Endodermal cell (in vitro differentiated cells): Measurements from ENCODE around the gene ACTR3. TPM values are rescaled to one million over a fixed set of nuclear protein-coding genes. Genes with fewer than 3 reads are reported as not detected.

Source experiments
- DNase-seq: peaks from one replicate; pipeline ENCODE4 v3.0.0-alpha.2; 2017
- H3K27ac ChIP-seq: 2 replicates; pipeline ENCODE4 v1.5.1; 2013; ENCODE audit warnings: mild to moderate bottlenecking, low read depth, low read length, moderate library complexity
- H3K27me3 ChIP-seq: 2 replicates; pipeline ENCODE4 v1.6.1; 2013; ENCODE audit warnings: mild to moderate bottlenecking, low read length, moderate library complexity; ENCODE audit not compliant: insufficient read depth, control insufficient read depth, poor library complexity, severe bottlenecking
- H3K36me3 ChIP-seq: 2 replicates; pipeline ENCODE4 v1.7.0; 2013; ENCODE audit warnings: mild to moderate bottlenecking, low read length, moderate library complexity; ENCODE audit not compliant: control insufficient read depth, insufficient read depth
- H3K4me1 ChIP-seq: one replicate; pipeline ENCODE4 v1.7.0; 2013; ENCODE audit warnings: low read length; ENCODE audit not compliant: control insufficient read depth, insufficient read depth
- H3K4me3 ChIP-seq: 2 replicates; pipeline ENCODE4 v1.5.1; 2013; ENCODE audit warnings: mild to moderate bottlenecking, low read length, moderate library complexity
- H3K9ac ChIP-seq: 2 replicates; pipeline ENCODE4 v1.6.1; 2013; ENCODE audit warnings: mild to moderate bottlenecking, low read length, moderate library complexity; ENCODE audit not compliant: poor library complexity, severe bottlenecking; ENCODE audit errors: extremely low read depth
- H3K9me3 ChIP-seq: 2 replicates; pipeline ENCODE4 v1.6.1; 2013; ENCODE audit warnings: mild to moderate bottlenecking, low read length, moderate library complexity; ENCODE audit not compliant: control insufficient read depth
- H3K27ac Mint-ChIP-seq: 2 replicates; pipeline ENCODE4 v1.8.0; 2020; ENCODE audit warnings: mixed read lengths
- H3K27me3 Mint-ChIP-seq: 2 replicates; pipeline ENCODE4 v1.8.0; 2021; ENCODE audit warnings: mild to moderate bottlenecking, mixed read lengths; ENCODE audit not compliant: insufficient read depth
- H3K36me3 Mint-ChIP-seq: 2 replicates; pipeline ENCODE4 v1.8.0; 2020; ENCODE audit warnings: low read depth, mixed read lengths
- H3K4me1 Mint-ChIP-seq: 2 replicates; pipeline ENCODE4 v1.8.0; 2020; ENCODE audit warnings: mixed read lengths
- H3K4me3 Mint-ChIP-seq: 2 replicates; pipeline ENCODE4 v1.8.0; 2020; ENCODE audit warnings: mild to moderate bottlenecking, moderate library complexity, mixed read lengths
- H3K9me3 Mint-ChIP-seq: 2 replicates; pipeline ENCODE4 v1.8.0; 2020; ENCODE audit warnings: mild to moderate bottlenecking, mixed read lengths
- WGBS, 2 experiments: methylation state at CpG; one replicate each; pipeline versions ENCODE4 v1.1.5 to v1.1.7; 2013; ENCODE audit warnings: missing lambda C conversion rate in 2 of 2, mixed read lengths in 1 of 2; ENCODE audit not compliant: insufficient coverage in 1 of 2, insufficient read length in 1 of 2; 5-methylcytosine and 5-hydroxymethylcytosine counted together
- total RNA-seq, 2 donors: library from RNA; stranded (reverse); fragmentation: NEBNext Ultra II Directional in 1 of 2; extraction: Animal tissue kit (Norgen Biotek cat#: 25700) in 1 of 2; gene quantifications; 2 replicates in 1 of 2; 3 replicates in 1 of 2; pipeline ENCODE4 v1.2.1, GENCODE V29; 2021
- TF ChIP-seq, protein P1 (sequence below): fragments of 200-600 bp; sonication (generic); conservative IDR thresholded peaks from 2 replicates; pipeline ENCODE4 v1.5.0; 2021; ENCODE audit warnings: antibody characterized with exemption, mild to moderate bottlenecking

Gene ACTR3
- total RNA-seq, 2 donors from 2014 or later = 168 to 192 TPM

DNA sequence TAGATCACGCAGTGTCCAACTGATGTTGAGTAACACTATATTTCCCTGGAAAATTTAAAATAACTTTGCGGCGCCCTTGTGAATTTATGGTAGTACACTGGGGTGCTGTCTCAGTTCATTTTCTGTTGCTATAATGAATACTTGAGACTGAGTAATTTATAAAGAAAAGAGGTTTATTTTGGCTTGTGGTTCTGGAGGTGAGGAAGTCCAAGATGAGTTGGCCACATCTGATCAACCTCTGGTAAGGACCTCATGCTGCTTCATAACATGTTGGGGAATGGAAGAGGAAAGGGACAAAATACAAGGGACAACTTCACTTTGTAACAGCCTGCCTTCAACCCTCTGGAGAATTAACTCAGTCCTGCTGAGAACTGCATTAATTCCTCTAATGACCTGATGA lies 36.4 kb downstream of the ACTR3 start:
- Histone ChIP-seq H3K27ac (no peak overlapping the region), H3K9ac (no peak overlapping the region), H3K9me3 (no peaks in the 10 kb centered on the region), H3K27me3 (no peaks in the 10 kb centered on the region), H3K36me3 (peaks cover 83% of the 10 kb centered on the region), H3K4me1 (no peaks in the 10 kb centered on the region), H3K4me3 (no peak overlapping the region)
- 99 to 100% methylated on average over 3 of the region's 3 CpGs for WGBS, 2 experiments
- Mint-ChIP-seq H3K27me3 (no peaks in the 10 kb centered on the region), H3K27ac (no peak overlapping the region), H3K4me3 (no peak overlapping the region), H3K9me3 (no peaks in the 10 kb centered on the region), H3K36me3 (peaks cover 42% of the 10 kb centered on the region), H3K4me1 (no peaks in the 10 kb centered on the region)
- TF ChIP-seq, protein P1, sequence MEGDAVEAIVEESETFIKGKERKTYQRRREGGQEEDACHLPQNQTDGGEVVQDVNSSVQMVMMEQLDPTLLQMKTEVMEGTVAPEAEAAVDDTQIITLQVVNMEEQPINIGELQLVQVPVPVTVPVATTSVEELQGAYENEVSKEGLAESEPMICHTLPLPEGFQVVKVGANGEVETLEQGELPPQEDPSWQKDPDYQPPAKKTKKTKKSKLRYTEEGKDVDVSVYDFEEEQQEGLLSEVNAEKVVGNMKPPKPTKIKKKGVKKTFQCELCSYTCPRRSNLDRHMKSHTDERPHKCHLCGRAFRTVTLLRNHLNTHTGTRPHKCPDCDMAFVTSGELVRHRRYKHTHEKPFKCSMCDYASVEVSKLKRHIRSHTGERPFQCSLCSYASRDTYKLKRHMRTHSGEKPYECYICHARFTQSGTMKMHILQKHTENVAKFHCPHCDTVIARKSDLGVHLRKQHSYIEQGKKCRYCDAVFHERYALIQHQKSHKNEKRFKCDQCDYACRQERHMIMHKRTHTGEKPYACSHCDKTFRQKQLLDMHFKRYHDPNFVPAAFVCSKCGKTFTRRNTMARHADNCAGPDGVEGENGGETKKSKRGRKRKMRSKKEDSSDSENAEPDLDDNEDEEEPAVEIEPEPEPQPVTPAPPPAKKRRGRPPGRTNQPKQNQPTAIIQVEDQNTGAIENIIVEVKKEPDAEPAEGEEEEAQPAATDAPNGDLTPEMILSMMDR = no peak
- no peak for DNase-seq

DNA sequence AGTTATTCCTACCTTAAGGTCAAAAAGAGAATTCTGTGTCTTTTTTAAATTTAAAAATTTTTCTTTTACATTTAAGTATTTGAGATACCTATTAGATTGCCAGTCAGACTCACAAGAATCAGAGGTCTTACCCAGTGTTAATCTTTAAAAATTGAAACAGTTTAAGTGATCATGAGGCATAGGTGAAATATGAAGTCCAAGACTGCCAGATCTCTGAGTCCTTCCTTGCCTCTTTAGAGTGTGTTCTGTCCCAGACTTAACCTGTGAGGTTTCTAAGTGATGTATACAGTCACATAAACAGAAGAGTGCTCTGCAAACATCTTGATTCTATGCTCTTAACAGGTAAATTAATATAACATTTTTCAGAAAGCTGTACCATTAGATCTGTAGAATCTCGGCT lies 40.6 kb downstream of the ACTR3 start:
- Mint-ChIP-seq H3K4me3 (no peak overlapping the region), H3K9me3 (no peaks in the 10 kb centered on the region), H3K36me3 (peaks cover 64% of the 10 kb centered on the region), H3K27me3 (no peaks in the 10 kb centered on the region), H3K4me1 (no peaks in the 10 kb centered on the region), H3K27ac (no peak overlapping the region)
- peaks cover 12% of the 10 kb centered on the region for H3K9me3 ChIP-seq
- H3K4me3 ChIP-seq = no peak overlapping the region
- peaks cover 94% of the 10 kb centered on the region for H3K36me3 ChIP-seq
- H3K4me1 ChIP-seq = no peaks in the 10 kb centered on the region
- TF ChIP-seq, protein P1 = no peak
- H3K9ac ChIP-seq = no peak overlapping the region
- WGBS, 2 experiments = 83 to 100% methylated on average over 1 of the region's 1 CpG
- no peaks in the 10 kb centered on the region for H3K27me3 ChIP-seq
- no peak overlapping the region for H3K27ac ChIP-seq
- DNase-seq = no peak

DNA sequence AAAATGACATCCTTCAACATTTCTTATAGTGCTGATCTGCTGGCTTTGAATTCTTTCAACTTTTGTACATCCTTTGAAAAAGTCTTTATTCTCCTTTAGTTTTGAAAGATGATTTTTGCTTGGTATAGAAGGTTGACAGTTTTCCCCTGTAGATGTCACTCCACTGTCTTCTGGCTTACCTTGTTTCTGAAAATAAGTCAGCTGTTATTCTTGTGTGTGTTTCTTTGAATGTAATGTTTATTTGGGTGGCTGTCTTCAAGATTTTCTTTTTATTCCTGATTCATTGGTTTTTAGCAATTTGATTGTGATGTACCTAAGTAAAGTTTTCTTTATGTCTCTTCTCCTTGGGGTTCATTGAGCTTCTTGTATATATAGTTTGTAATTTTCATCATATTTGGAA lies 47.6 kb downstream of the ACTR3 start:
- Histone ChIP-seq H3K36me3 (peaks cover 96% of the 10 kb centered on the region), H3K27me3 (no peaks in the 10 kb centered on the region), H3K4me1 (no peaks in the 10 kb centered on the region), H3K9ac (no peak overlapping the region), H3K4me3 (no peak overlapping the region), H3K27ac (no peak overlapping the region), H3K9me3 (peaks cover 40% of the 10 kb centered on the region)
- no peak overlapping the region for H3K4me3 Mint-ChIP-seq
- TF ChIP-seq, protein P1 = no peak
- no peaks in the 10 kb centered on the region for H3K4me1 Mint-ChIP-seq
- H3K27ac Mint-ChIP-seq = no peak overlapping the region
- peaks cover 80% of the 10 kb centered on the region for H3K36me3 Mint-ChIP-seq
- H3K27me3 Mint-ChIP-seq = no peaks in the 10 kb centered on the region
- no peak for DNase-seq
- H3K9me3 Mint-ChIP-seq = peaks cover 17% of the 10 kb centered on the region
